OCI-LY1 (cell line): ENCODE measurements around the gene SCGB2A2.

Experiments
- EZH2 ChIP-seq: fragments of 200-600 bp; sonication (generic), shearing (Covaris generic); IDR thresholded peaks from 2 replicates; pipeline ENCODE4 v1.8.0; 2017; ENCODE audit warnings: borderline replicate concordance, mixed run types, mild to moderate bottlenecking, antibody characterized with exemption, low read length, moderate library complexity, mixed read lengths
- TF ChIP-seq, protein P1 (sequence below): fragments of 200-600 bp; sonication (generic), shearing (Covaris generic); IDR thresholded peaks from 2 replicates; pipeline ENCODE4 v1.5.1; 2017; ENCODE audit warnings: mild to moderate bottlenecking, antibody characterized with exemption, low read length, moderate library complexity, mixed read lengths

DNA sequence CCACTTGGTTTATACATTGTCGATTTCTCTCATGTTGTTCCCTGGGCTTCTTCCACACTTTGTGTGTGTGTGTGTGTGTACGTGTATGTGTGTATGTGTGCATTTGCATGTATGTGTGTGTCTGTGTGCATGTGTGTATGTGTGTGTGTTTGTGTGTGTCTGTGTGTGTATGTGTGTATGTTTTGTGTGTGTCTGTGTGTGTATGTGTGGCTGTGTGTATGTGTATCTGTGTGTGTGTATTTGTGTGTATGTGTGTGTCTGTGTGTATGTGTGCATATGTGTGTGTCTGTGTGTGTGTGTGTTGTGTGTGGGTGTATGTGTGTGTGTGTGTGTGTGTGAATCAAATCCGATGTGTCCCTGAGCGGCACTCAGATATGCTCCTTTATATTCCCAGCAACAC, 32.5 kb upstream of the SCGB2A2 start:
- TF ChIP-seq, protein P1, sequence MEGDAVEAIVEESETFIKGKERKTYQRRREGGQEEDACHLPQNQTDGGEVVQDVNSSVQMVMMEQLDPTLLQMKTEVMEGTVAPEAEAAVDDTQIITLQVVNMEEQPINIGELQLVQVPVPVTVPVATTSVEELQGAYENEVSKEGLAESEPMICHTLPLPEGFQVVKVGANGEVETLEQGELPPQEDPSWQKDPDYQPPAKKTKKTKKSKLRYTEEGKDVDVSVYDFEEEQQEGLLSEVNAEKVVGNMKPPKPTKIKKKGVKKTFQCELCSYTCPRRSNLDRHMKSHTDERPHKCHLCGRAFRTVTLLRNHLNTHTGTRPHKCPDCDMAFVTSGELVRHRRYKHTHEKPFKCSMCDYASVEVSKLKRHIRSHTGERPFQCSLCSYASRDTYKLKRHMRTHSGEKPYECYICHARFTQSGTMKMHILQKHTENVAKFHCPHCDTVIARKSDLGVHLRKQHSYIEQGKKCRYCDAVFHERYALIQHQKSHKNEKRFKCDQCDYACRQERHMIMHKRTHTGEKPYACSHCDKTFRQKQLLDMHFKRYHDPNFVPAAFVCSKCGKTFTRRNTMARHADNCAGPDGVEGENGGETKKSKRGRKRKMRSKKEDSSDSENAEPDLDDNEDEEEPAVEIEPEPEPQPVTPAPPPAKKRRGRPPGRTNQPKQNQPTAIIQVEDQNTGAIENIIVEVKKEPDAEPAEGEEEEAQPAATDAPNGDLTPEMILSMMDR, result no peak
- no peak for TF ChIP-seq EZH2
